PFSK-1 (cell line): Measurements from ENCODE around the gene TBKBP1.

Experiments used
- FOXP2 ChIP-seq: optimal IDR thresholded peaks from 2 replicates; pipeline ENCODE3; 2011; ENCODE audit warnings: borderline replicate concordance, control low read depth, inconsistent platforms; ENCODE audit not compliant: insufficient read depth; ENCODE audit errors: extremely low read length, extremely low read depth
- POLR2AphosphoS5 ChIP-seq: IDR thresholded peaks from 2 replicates; pipeline ENCODE4 v1.6.1; 2012; ENCODE audit warnings: low read depth, mild to moderate bottlenecking, control low read depth, low read length, moderate library complexity
- TAF1 ChIP-seq: IDR thresholded peaks from 2 replicates; pipeline ENCODE4 v1.6.1; 2012; ENCODE audit warnings: low read length, control low read depth, borderline replicate concordance; ENCODE audit not compliant: insufficient read depth

DNA sequence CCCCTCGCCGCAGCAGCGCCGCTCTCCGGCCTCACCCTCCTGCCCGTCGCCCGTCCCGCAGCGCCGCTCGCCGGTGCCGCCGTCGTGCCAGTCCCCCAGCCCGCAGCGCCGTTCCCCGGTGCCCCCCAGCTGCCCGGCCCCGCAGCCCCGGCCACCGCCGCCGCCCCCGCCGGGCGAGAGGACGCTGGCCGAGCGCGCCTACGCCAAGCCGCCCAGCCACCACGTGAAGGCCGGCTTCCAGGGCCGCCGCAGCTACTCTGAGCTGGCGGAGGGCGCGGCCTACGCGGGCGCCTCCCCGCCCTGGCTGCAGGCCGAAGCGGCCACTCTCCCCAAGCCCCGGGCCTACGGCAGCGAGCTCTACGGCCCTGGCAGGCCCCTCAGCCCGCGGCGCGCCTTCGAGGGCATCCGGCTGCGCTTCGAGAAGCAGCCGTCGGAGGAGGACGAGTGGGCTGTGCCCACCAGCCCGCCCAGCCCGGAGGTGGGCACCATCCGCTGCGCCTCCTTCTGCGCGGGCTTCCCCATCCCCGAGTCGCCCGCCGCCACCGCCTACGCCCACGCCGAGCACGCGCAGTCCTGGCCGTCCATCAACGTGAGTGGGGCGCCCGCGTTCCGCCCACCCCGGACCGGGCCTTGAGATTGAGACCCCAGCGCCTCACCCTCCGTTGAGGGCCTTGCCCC lies 15.0 kb downstream of the TBKBP1 start:
- TF ChIP-seq TAF1 (no peak), FOXP2 (no peak), POLR2AphosphoS5 (no peak)
